H1 (cell line): Measurements from ENCODE around the gene SIGLEC7.

Experiments used
- CREB1 ChIP-seq: IDR thresholded peaks from 2 replicates; pipeline ENCODE4 v1.6.1; 2012; ENCODE audit warnings: inconsistent platforms
- CTCF ChIP-seq, 3 experiments: IDR thresholded peaks; 1 replicate in 2 of 3; 2 replicates in 1 of 3; pipeline versions ENCODE4 v1.5.1 to v1.6.1; 2011; ENCODE audit warnings: low read length in 3 of 3, mild to moderate bottlenecking in 3 of 3, inconsistent platforms in 2 of 3, low read depth in 1 of 3, moderate library complexity in 1 of 3; ENCODE audit not compliant: insufficient read depth in 1 of 3; ENCODE audit errors: control extremely low read depth in 1 of 3
- FOSL1 ChIP-seq: IDR thresholded peaks from 2 replicates; pipeline ENCODE4 v1.6.1; 2011; ENCODE audit warnings: mild to moderate bottlenecking, low read depth, low read length, moderate library complexity; ENCODE audit not compliant: insufficient read depth
- POLR2A ChIP-seq, 2 experiments: IDR thresholded peaks; 1 replicate in 1 of 2; 2 replicates in 1 of 2; pipeline ENCODE4 v1.6.1; 2011; ENCODE audit warnings: low read depth in 2 of 2, low read length in 2 of 2, mild to moderate bottlenecking in 2 of 2; ENCODE audit errors: control extremely low read depth in 1 of 2
- RAD21 ChIP-seq, 2 experiments: IDR thresholded peaks in 1 of 2; conservative IDR thresholded peaks in 1 of 2; 2 replicates each; pipeline ENCODE4 v1.6.1; 2011; ENCODE audit warnings: low read depth in 2 of 2, low read length in 2 of 2, improper control_type of control experiment in 1 of 2, inconsistent platforms in 1 of 2, mild to moderate bottlenecking in 1 of 2, moderate library complexity in 1 of 2
- RXRA ChIP-seq: IDR thresholded peaks from 2 replicates; pipeline ENCODE4 v1.6.1; 2011; ENCODE audit warnings: low read depth, mild to moderate bottlenecking, low read length, moderate library complexity; ENCODE audit not compliant: insufficient read depth
- SIN3A ChIP-seq, 2 experiments: IDR thresholded peaks in 1 of 2; conservative IDR thresholded peaks in 1 of 2; 2 replicates each; pipeline ENCODE4 v1.6.1; 2011 to 2012; ENCODE audit warnings: low read length in 2 of 2, improper control_type of control experiment in 1 of 2, low read depth in 1 of 2, mild to moderate bottlenecking in 1 of 2
- SP1 ChIP-seq: IDR thresholded peaks from 2 replicates; pipeline ENCODE4 v1.6.1; 2011; ENCODE audit warnings: low read depth, low read length
- YY1 ChIP-seq: IDR thresholded peaks from 2 replicates; pipeline ENCODE4 v1.6.1; 2011; ENCODE audit warnings: low read depth, mild to moderate bottlenecking, low read length

GRCh38 chr19:51161867-51162496 lies 19.9 kb downstream of the SIGLEC7 start:
- TF ChIP-seq CTCF (IDR thresholded peaks at IDR 0.05; ENCODE audit: control extremely low read depth in 1 of 3, insufficient read depth in 1 of 3, low read depth in 1 of 3, low read length in 3 of 3) (no peak), YY1 (no peak), RAD21 (IDR thresholded peaks at IDR 0.05 in 1 of 2, conservative IDR thresholded peaks at IDR 0.05 in 1 of 2; ENCODE audit: low read depth in 2 of 2, low read length in 2 of 2) (no peak), FOSL1 (no peak), SIN3A (conservative IDR thresholded peaks at IDR 0.05 in 1 of 2, IDR thresholded peaks at IDR 0.05 in 1 of 2; ENCODE audit: low read depth in 1 of 2, low read length in 2 of 2) (no peak), CREB1 (no peak), SP1 (no peak), POLR2A (IDR thresholded peaks at IDR 0.05; ENCODE audit: control extremely low read depth in 1 of 2, low read depth in 2 of 2, low read length in 2 of 2) (no peak), RXRA (no peak)
